GM23338 (cell line): ENCODE data around the gene TRIM44. TPM values are rescaled to one million over a fixed set of nuclear protein-coding genes. Genes with fewer than 3 reads are reported as not detected.

Experiments used
- ATAC-seq: fragments of 200-7000 bp; cut with Tn5 transposase; 3 replicates; pipeline ENCODE4 v1.9.1; 2020
- DNase-seq: peaks from one replicate; pipeline ENCODE4 v3.0.0-alpha.2; 2015; ENCODE audit warnings: low spot score
- H2AFZ ChIP-seq: fragments of 200-600 bp; sonication (generic); 2 replicates; pipeline ENCODE4 v1.8.0; 2016; ENCODE audit warnings: antibody characterized with exemption, mild to moderate bottlenecking, moderate library complexity
- H3F3A ChIP-seq: fragments of 200-600 bp; sonication (generic); replicated peaks from 2 replicates; pipeline ENCODE4 v1.8.0; 2017; ENCODE audit warnings: antibody characterized with exemption, mixed run types, low read depth
- H3K27ac ChIP-seq: fragments of 200-600 bp; sonication (generic); 2 replicates; pipeline ENCODE4 v1.6.1; 2016; ENCODE audit warnings: low read depth
- H3K27me3 ChIP-seq: fragments of 200-600 bp; sonication (generic); 2 replicates; pipeline ENCODE4 v1.8.0; 2016; ENCODE audit warnings: mild to moderate bottlenecking, mixed run types, moderate library complexity; ENCODE audit not compliant: insufficient read depth
- H3K36me3 ChIP-seq: fragments of 200-600 bp; sonication (generic); 2 replicates; pipeline ENCODE4 v1.8.0; 2016; ENCODE audit warnings: mild to moderate bottlenecking; ENCODE audit not compliant: insufficient read depth
- H3K4me1 ChIP-seq: fragments of 200-600 bp; sonication (generic); 2 replicates; pipeline ENCODE4 v1.8.0; 2016; ENCODE audit warnings: mild to moderate bottlenecking, moderate library complexity; ENCODE audit not compliant: insufficient read depth
- H3K4me2 ChIP-seq: fragments of 200-600 bp; sonication (generic); 2 replicates; pipeline ENCODE4 v1.7.1; 2017; ENCODE audit warnings: mixed run types
- H3K4me3 ChIP-seq: fragments of 200-600 bp; sonication (generic); 2 replicates; pipeline ENCODE4 v1.6.1; 2016; ENCODE audit warnings: mixed run types
- H3K79me2 ChIP-seq: fragments of 200-600 bp; sonication (generic); replicated peaks from 2 replicates; pipeline ENCODE4 v1.8.0; 2017; ENCODE audit warnings: mild to moderate bottlenecking; ENCODE audit not compliant: insufficient read depth
- H3K9me2 ChIP-seq: fragments of 200-600 bp; sonication (generic); 2 replicates; pipeline ENCODE4 v1.8.0; 2017; ENCODE audit not compliant: insufficient read depth
- H4K20me1 ChIP-seq: fragments of 200-600 bp; sonication (generic); replicated peaks from 2 replicates; pipeline ENCODE4 v1.8.0; 2017; ENCODE audit warnings: mild to moderate bottlenecking; ENCODE audit not compliant: insufficient read depth
- H3K27ac Mint-ChIP-seq: 2 replicates; pipeline ENCODE4 v1.8.0; 2020; ENCODE audit warnings: inconsistent platforms, mild to moderate bottlenecking, moderate library complexity, mixed read lengths
- H3K27me3 Mint-ChIP-seq: 3 replicates; pipeline ENCODE4 v1.8.0; 2022; ENCODE audit warnings: low read depth, mild to moderate bottlenecking, moderate library complexity, mixed read lengths, inconsistent platforms; ENCODE audit not compliant: insufficient read depth, poor library complexity
- H3K36me3 Mint-ChIP-seq: 3 replicates; pipeline ENCODE4 v1.8.0; 2021; ENCODE audit warnings: low read depth, mild to moderate bottlenecking, inconsistent platforms, moderate library complexity, mixed read lengths
- H3K4me1 Mint-ChIP-seq: 3 replicates; pipeline ENCODE4 v1.8.0; 2020; ENCODE audit warnings: mild to moderate bottlenecking, inconsistent platforms, mixed read lengths
- H3K4me3 Mint-ChIP-seq: 3 replicates; pipeline ENCODE4 v1.8.0; 2021; ENCODE audit warnings: moderate library complexity, mild to moderate bottlenecking, inconsistent platforms, mixed read lengths
- H3K9me3 Mint-ChIP-seq: 3 replicates; pipeline ENCODE4 v1.8.0; 2020; ENCODE audit warnings: moderate library complexity, mild to moderate bottlenecking, inconsistent platforms, mixed read lengths
- CTCF ChIP-seq, 2 experiments: fragments of 200-600 bp in 1 of 2; sonication (generic) in 1 of 2; conservative IDR thresholded peaks; 2 replicates each; pipeline versions ENCODE4 v1.5.1 to v1.6.1; 2016 to 2017; ENCODE audit warnings: antibody characterized with exemption in 2 of 2, low read depth in 2 of 2, mild to moderate bottlenecking in 2 of 2, moderate library complexity in 1 of 2
- ETS1 ChIP-seq: IDR thresholded peaks from 2 replicates; pipeline ENCODE4 v1.6.1; 2016; ENCODE audit warnings: antibody characterized with exemption
- JUNB ChIP-seq: IDR thresholded peaks from one replicate; pipeline ENCODE4 v1.6.1; 2016; ENCODE audit warnings: antibody characterized with exemption; ENCODE audit not compliant: unreplicated experiment
- NANOG ChIP-seq: IDR thresholded peaks from 2 replicates; pipeline ENCODE4 v1.6.1; 2016; ENCODE audit warnings: antibody characterized with exemption, borderline replicate concordance
- REST ChIP-seq: IDR thresholded peaks from one replicate; pipeline ENCODE4 v1.6.1; 2018; ENCODE audit warnings: antibody characterized with exemption; ENCODE audit not compliant: unreplicated experiment
- STAT1 ChIP-seq: IDR thresholded peaks from one replicate; pipeline ENCODE4 v1.6.1; 2016; ENCODE audit warnings: antibody characterized with exemption; ENCODE audit not compliant: unreplicated experiment
- ZNF462 ChIP-seq: fragments of 250-450 bp; sonication (Bioruptor Pico); IDR thresholded peaks from 2 replicates; pipeline ENCODE4 v1.5.0; 2020; ENCODE audit warnings: mild to moderate bottlenecking, moderate library complexity
- polyA plus RNA-seq: library from polyadenylated mRNA; unstranded; fragments of >200 nt; fragmentation: Nextera tagmentation; extraction: Ambion mirVana; gene quantifications from 2 replicates; pipeline ENCODE4 v1.2.1, GENCODE V29; 2016
- total RNA-seq: library from RNA; depleted of rRNA; stranded (reverse); fragments of >200 nt; shearing (Covaris generic); gene quantifications from 2 replicates; pipeline ENCODE4 v1.2.3, GENCODE V29; 2014

TRIM44 gene
- total and polyA plus RNA-seq, 2 experiments from 2014 or later = 10.3 to 10.4 TPM

GRCh38 chr11:35839368-35840161 lies 177.0 kb downstream of the TRIM44 start:
- no peak for DNase-seq
- no peaks in the 10 kb centered on the region for H3K4me1 Mint-ChIP-seq
- H3K4me3 ChIP-seq = no peak overlapping the region
- H2AFZ ChIP-seq = no peak overlapping the region
- ATAC-seq = no peak
- no peak overlapping the region for H3K27ac ChIP-seq
- H3K9me2 ChIP-seq = no peaks in the 10 kb centered on the region; the same call in 1 of the 2 replicates
- H3K9me3 Mint-ChIP-seq = peaks cover 3% of the 10 kb centered on the region
- no peaks in the 10 kb centered on the region for H3K27me3 Mint-ChIP-seq
- H3K4me2 ChIP-seq = no peak overlapping the region
- H4K20me1 ChIP-seq = no peaks in the 10 kb centered on the region
- H3K36me3 Mint-ChIP-seq = peaks cover 3% of the 10 kb centered on the region; the same call in 2 of the 3 replicates
- TF ChIP-seq ZNF462 (CRISPR knock-in tag) (no peak), STAT1 (no peak), REST (no peak), CTCF (conservative IDR thresholded peaks at IDR 0.05; ENCODE audit: low read depth in 2 of 2) (no peak), ETS1 (no peak), NANOG (no peak), JUNB (no peak)
- H3K27ac Mint-ChIP-seq = no peak overlapping the region
- no peaks in the 10 kb centered on the region for H3K36me3 ChIP-seq
- H3F3A ChIP-seq = no peaks in the 10 kb centered on the region
- H3K4me3 Mint-ChIP-seq = no peak overlapping the region
- H3K79me2 ChIP-seq = no peaks in the 10 kb centered on the region
- no peaks in the 10 kb centered on the region for H3K27me3 ChIP-seq
- H3K4me1 ChIP-seq = no peaks in the 10 kb centered on the region
